GM21786 (cell line): ENCODE results near the gene IRAK1BP1.
A peak's percentile ranks its signal among the peaks of the same experiment; 100 is the strongest.
"Not testable (repeated sequence)": the region's sequence is repeated elsewhere in the genome, so short reads cannot be mapped to it uniquely, and the experiment has no call there.

Experiments
- ATAC-seq: cut with Tn5 transposase; IDR thresholded peaks from one replicate; pipeline ENCODE4 v1.9.1; 2021; ENCODE audit not compliant: unreplicated experiment

IRAK1BP1 gene, protein sequence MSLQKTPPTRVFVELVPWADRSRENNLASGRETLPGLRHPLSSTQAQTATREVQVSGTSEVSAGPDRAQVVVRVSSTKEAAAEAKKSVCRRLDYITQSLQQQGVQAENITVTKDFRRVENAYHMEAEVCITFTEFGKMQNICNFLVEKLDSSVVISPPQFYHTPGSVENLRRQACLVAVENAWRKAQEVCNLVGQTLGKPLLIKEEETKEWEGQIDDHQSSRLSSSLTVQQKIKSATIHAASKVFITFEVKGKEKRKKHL

DNA sequence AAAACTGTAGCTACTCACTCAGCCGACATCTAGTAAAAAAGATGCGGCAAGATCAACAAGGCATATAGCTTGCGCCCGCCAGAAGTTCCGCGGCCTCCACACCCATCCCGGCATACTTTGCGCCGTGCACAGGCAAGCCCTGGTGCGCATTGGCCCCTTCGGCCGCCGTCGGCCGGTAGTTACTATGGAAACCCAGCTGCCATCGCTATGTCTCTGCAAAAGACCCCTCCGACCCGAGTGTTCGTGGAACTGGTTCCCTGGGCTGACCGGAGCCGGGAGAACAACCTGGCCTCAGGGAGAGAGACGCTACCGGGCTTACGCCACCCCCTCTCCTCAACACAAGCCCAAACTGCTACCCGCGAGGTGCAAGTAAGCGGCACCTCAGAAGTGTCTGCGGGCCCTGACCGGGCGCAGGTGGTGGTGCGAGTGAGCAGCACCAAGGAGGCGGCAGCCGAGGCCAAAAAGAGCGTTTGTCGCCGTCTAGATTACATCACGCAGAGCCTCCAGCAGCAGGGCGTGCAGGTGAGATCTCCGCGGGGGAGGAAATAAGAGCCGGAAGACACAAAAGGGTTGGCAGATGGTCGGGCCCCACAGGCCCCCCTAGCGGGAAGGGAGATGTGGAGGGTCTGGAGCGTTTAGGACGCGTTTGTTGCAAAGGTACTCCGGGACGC lies at the start of gene IRAK1BP1:
Gene IRAK1BP1 (plus strand): TSS at position 182 of the 671 bp plus-strand sequence. CDS start 26 bp downstream, at position 208.
- peak; percentile 94 for ATAC-seq

DNA sequence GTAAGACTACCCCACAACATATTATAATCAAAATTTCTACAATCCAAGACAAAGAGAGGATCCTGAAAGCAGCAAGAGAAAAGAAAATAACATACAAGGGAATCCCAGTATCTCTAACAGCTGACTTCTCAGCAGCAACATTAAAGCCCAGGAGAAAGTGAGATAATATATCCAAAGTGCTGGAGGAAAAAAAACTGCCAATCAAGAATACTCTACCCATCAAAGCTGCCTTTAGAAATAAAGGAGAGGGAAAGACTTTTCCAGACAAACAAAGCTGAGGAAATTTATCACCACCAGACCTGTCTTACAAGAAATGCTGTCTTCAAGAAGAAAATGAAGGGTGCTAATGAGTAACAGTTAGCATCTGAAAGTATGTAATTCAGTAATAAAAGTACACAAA lies 43.3 kb upstream of the IRAK1BP1 start:
- no peak for ATAC-seq

DNA sequence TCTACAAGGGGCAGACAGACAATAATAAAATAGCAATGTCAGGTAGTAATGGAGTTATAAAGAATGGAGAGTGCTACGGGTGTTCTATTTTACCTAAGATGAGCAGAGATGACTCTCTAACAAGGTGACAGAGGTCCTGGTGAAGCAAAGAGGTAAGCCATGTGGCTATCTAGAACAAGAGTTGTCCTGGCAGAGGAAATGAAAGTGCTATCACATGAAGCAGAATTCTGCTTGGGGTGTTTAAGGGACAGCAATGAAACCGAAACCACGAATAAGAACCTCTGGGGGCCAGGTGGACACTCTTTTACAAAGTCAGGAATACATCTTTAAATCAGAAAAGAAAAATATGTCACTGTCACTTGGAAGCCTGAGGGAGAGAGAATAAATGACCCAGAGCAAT lies 37.9 kb upstream of the IRAK1BP1 start:
- ATAC-seq, result no peak

DNA sequence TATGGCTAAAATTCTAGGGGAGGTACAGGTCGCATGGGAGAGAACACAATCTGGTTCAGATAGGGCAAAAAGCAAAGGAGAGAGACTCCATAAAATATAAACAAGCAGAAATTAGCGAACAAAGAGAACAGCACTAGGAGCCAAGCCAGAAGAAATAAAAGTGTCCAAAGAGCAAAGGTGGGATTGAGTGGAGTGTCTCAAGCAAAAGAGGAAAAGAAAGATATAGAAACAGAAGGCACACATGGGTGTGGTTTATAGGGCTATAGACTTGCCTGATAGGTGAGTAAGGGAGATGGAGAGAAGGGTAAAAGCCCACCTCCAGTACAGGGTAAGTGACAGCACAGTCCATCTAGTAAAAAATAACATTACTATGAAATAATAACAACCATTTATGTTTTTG lies 36.5 kb upstream of the IRAK1BP1 start:
- no peak for ATAC-seq

DNA sequence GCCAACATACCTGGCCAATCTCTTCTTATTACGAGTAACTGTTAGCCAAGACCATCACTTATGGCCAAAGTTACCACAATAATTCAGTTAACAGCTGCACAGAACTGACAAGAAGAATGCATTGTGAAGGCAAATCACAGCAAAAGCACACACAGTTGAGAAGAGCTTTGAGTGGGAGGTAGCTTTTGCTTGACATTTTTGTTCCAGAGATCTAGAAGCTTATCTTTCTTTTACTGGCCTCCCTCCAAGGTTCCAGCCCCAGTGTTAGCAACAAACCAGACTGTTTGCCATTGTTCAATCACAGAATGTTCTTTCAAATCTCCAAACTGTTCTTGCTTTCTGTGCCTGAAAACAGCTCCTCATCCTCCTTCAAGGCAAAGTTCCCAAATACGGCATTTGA lies 35.9 kb upstream of the IRAK1BP1 start:
- ATAC-seq, result no peak

DNA sequence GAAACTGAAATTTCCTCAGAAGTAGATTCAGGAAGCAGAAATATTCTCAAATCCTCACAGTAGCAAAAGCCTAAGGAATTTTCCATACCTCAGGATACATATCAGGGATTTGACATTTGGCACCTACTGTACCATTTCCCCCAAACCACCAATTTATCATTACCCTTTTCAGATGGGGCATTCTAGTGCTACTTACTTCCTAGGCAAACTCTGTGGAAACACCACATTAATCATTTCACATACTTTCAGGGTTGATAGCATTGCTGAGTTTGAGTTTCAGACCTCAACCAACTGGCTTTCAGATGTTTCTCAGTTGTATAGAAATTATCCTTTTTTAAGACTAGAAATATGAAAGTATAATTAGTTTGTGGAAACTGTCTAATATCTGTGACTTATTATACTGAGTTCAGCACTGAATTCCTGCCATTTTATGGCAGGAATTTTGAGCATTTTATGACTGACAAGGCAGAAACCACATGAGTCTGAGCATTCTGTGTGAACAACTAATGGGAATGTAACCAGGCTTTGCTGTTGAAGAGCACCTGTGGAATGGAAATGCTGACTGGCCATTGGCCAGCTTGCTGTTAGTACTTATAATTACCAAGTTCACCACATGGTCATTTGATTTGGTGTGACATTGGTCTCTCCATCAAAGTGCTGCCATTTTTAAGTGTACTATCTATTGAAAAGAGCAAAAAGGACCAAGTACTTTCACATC lies 35.1 kb upstream of the IRAK1BP1 start:
- ATAC-seq, result no peak

DNA sequence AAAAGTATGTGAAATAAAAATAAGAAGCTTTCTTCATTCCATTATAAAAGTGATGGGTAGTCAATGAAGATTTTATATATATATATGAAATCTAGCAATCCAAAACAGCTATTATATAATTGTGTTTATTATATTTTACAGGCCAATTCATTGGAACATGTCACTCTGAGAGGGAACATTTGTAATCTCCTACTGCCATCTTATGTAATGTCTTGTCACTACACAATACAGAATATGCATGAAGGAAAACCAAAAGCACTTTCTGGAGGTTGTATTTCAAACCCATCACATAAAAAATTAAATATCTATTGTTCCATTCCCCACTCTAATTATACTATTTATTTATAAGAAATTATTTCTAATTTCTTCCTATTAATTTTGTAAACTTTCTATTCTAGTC lies 31.5 kb upstream of the IRAK1BP1 start:
- no peak for ATAC-seq

DNA sequence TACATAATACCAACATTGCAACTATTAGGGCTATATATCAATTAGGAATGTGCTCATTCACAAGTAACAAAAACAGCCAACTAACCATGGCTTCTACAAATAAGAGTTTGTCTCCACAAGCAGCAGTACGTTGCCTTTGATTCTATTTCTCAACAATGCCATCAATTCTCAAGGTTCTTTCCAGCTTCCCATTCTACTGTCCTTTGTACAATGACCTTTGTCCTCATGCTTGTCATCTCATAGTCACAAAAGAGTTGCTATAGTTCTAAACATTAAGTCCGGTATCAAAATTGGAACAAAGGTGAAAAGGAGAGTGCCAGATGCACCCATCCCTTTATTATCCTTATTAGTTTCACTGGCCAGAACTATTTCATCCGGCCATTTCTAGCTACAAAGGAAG lies 30.8 kb upstream of the IRAK1BP1 start:
- no peak for ATAC-seq

DNA sequence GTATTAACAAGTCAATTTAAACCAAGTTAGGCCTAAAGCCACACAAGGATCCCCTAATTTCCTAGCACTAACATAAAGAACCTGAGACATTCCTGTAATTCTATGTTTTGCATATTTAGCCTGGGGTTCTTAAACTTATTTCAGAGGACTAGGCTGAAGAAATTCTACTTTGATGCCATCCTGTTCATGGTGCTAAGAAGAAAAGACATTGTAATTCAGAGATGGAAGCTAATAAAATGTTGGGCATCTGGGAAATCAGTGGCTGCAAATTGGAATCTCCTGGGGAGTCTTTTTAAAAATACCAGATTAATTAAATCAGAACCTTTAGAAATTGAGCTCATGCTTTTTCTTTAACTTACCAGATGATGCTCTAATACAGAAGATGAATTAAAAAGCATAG lies 26.2 kb upstream of the IRAK1BP1 start:
- ATAC-seq, result no peak

DNA sequence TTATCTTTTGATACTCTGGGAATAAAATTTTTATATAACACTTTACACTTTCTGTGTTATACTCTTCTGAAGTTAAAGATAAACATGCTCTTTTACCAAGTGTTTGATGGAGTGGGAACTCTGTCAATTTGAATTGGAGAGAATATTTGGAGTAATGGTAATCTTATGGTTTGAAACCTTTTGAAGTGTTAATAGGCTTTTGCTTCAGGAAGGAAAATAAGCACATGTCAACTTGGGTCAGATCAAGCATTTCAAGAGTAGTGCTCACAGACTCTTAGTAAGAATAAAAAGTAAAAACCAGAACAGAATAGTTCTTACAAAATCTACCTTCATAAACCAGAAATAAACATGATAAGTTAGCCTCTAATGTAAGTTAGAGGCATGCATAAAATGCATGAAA lies 24.4 kb upstream of the IRAK1BP1 start:
- no peak for ATAC-seq

DNA sequence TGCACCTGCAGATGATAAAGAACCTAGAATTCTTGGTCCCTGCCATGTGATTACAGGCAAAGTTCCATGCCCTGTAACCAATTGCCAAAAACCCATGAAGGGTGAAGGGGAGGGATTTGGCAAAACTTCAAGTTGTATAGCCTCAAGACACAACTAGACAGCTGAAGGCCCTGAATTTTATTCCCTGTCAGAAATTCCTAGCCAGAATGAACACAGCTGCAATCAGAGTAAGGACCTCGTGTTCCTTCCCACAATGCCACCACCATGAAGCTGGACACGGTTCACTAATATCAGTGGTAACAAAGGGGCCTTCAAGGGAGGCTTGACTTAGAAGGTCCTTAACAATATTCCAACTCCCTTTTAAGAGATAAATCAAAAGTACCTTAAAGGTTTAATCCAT lies 22.5 kb upstream of the IRAK1BP1 start:
- ATAC-seq, result no peak

DNA sequence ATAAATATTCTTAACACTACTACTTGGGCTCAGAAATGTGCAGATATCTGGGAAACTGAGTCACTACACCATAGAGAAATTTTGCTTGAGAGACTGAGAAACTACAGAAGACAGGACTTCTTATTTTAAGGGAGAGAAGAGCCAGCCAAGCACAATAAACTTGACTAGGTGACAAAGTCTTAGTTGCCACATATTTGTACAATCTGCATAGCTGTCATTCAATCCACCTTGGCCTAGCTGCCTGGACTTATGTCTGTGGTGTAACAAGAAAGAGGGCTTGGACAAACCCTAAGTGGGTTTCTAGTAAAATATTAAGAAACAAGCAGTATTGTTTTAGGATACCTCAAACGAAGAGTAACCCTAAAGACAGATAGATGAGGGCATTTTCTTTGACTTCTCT lies 21.8 kb upstream of the IRAK1BP1 start:
- no peak for ATAC-seq

DNA sequence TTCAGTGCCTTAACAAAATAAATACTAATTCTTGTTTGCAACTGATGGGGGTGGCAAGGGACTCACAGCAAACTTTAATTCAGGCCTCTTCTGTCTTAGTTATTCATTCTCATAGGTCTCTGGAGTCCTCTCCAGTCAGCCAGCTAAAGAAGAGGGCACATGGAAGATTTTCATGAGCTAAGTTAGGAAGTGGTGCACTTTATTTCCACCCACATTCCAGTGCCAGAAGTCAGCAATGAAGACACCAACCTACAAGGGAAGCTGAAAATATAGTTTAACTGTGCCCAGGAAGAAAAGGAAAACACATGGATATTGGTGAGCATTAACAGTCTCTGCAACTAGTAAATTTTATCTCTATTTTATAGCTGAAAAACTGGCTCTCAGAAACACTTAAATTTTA lies 16.7 kb upstream of the IRAK1BP1 start:
- no peak for ATAC-seq

DNA sequence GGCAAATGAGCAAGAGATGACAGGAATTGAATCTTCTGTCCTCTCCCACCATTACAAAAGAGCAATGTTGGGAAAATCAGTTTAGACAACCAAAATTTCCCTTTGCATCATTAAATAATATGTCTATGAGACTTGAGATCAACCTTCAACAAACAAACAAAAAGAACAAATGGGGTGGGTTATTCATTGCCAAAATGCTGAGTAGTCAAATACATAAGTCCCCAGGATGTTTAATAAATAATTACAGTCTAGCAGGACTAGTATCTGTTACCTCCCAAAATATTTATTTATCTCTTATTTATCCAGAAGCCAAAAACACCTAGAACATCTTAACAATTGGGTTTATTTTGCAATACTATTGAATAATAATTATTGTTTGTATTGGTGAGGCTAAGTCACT lies 16.2 kb upstream of the IRAK1BP1 start:
- no peak for ATAC-seq

DNA sequence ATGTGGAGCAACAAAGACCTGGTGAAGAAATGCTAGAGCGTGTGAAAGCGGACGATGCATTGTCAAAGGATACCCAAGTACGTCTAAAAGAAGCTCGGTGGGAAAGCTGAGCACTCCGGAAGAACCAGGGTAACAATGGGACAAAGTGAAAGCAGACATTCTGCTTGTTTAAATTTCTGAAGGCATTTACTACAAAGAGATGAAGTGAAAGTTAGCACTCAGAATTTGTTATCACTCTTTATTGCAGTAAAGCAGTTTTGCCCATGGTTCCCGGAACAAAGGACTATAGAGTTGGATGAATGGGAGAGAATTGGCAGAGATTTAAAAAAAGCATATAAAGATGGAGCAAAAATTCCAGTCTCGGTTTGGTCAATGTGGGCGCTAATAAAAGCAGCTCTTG lies 12.8 kb upstream of the IRAK1BP1 start:
- ATAC-seq, result no peak

DNA sequence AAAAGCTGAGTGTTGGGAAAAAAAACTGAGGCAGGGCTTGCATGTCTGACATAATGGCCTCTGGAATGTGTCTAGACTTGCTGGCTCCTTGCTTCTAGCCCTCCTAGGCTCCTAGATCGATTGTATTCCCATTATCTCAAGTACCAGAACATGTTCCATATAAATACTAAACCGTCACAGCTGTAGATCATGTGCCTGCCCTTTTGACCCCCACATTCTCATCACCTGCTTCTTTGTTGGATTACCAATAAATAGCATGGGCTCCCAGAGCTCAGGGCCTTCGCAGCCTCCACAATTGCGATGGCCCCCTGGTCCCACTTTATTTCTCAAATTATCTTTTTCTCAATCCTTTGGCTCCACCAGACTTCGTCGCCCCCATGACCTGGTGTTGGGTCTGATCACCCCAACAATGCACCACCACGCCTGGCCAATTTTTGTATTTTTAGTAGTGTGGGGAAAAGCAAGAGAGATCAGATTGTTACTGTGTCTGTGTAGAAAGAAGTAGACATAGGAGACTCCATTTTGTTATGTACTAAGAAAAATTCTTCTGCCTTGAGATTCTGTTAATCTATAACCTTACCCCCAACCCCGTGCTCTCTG lies 8.9 kb upstream of the IRAK1BP1 start:
- ATAC-seq, result not testable (repeated sequence)

DNA sequence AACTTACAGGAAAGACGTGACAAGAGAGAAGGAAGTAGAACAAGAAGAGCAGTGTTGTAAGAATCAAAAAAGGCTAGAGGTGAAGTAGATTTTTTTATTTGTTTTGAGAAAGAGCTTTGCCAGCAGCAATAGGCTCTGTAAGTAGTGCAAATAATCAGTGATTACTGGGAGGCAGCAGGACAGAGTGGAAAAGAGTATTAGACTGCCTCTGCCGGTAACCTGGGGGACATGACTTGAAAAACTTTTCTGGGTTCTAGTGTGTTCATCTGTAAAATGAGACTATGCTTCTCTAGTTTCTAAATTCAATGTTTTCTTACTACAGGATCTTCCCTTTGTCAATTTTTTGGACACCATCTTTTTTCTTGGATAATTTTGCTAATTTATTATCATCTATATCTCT lies 5.8 kb upstream of the IRAK1BP1 start:
- ATAC-seq, result no peak

DNA sequence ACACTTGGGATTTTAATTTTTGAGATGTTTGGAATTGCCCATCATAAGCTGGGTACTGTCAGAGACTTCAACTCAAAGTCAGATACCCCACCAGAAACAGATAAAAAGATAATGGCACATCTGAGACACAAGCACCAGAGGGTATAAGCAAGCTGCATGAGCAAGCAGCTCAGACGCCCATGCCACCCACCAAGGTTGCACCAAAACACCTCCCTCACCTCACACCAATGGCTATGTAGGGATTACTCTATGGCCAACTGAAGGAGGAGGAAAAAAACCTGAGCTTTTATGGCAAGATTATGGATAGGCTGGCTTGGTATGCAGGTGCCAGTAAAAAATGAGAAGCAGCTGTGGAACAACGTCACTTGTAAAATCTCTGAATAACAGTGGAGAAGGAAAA lies 3.8 kb upstream of the IRAK1BP1 start:
- ATAC-seq, result no peak

DNA sequence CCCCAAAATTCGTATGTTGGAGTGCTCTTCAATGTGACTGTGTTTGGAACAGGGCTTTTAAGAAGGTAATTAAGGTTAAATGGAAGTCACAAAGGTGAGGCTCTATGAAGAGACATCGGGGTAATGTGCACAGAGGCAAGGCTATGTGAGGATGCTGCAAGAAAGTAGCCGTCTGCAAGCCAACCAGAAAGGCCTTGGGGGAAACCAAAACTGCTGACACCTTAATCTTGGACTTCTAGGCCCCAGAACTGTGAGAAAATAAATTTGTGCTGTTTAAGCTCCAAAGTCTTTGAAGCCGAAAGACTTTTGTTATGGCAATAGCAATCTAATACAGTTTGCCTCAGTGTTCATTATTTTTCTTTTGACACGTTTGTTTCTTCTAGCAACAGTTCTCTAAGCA lies 2.4 kb upstream of the IRAK1BP1 start:
- no peak for ATAC-seq

DNA sequence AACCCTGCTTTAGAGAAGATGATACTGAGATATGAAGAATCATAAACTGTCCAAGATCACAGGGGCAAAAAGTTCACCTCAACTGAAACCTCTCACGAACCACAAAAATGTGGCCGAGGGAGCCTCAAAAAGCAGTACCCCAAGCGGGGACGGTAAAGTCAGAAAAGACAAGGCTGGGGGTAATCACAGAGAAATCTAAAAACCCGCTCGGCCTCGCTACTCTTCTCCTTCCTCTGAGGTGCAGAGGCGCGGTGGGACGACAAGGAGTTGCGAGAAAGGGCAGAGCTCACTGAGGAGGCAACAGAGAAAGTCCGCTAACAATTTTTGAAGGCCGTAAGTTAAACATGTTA lies 356 bp upstream of the IRAK1BP1 start:
- ATAC-seq, result peak; percentile 33

DNA sequence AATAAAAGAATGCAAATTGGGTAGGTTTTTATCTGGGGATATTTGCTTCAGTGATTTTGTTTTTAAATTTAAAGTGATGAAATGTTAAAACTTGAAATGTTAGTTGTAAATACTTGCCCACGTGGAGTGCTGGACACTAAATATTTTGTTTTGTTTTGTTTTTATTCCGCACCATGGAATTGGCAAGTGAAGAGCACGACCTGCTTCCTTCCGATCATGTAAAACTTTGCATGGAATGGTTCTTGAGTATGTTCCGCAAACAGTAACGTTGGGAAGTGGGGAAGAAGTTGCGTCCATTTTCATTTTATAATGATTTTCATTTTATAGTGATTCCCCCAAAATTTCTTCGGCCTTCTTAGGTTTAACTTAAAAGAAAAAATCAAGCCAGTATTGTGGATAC lies 765 bp downstream of the IRAK1BP1 start:
- no peak for ATAC-seq

DNA sequence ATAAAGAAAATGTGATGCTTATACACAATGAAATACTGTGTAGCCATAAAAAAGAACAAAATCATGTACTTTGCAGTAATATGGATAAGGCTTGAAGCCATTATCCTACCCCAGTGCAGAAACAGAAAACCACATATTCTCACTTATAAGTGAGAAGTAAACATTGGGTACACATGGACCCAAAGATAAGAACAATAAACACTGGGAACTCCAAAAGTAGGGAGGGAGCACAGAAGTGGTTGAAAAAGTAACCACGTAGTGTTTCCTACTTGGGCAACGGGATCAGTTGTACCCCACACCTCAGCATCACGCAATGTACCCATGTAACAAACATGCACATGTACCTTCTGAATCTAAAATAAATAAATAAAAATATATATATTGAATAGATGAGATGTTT lies 8.2 kb downstream of the IRAK1BP1 start:
- ATAC-seq, result no peak
